Progenitor cell of endocrine pancreas (in vitro differentiated cells): ENCODE measurements around the gene MUC6. TPM values are rescaled to one million over a fixed set of nuclear protein-coding genes. Genes with fewer than 3 reads are reported as not detected.

Experiments used
- DNase-seq: peaks from one replicate; pipeline ENCODE4 v3.0.0; 2021; ENCODE audit warnings: low spot score; ENCODE audit not compliant: unreplicated experiment
- H3K27ac Mint-ChIP-seq: 2 replicates; pipeline ENCODE4 v1.8.0; 2021; ENCODE audit warnings: mild to moderate bottlenecking, moderate library complexity, mixed read lengths
- H3K27me3 Mint-ChIP-seq: 2 replicates; pipeline ENCODE4 v1.8.0; 2021; ENCODE audit warnings: mixed read lengths
- H3K36me3 Mint-ChIP-seq: 2 replicates; pipeline ENCODE4 v1.8.0; 2022; ENCODE audit warnings: mixed read lengths; ENCODE audit not compliant: insufficient read depth
- H3K4me1 Mint-ChIP-seq: 2 replicates; pipeline ENCODE4 v1.8.0; 2021; ENCODE audit warnings: low read depth, mixed read lengths
- H3K4me3 Mint-ChIP-seq: 2 replicates; pipeline ENCODE4 v1.8.0; 2021; ENCODE audit warnings: low read depth, mild to moderate bottlenecking, moderate library complexity, mixed read lengths
- H3K9me3 Mint-ChIP-seq: 2 replicates; pipeline ENCODE4 v1.8.0; 2021; ENCODE audit warnings: low read depth, mixed read lengths
- CTCF ChIP-seq: fragments of 200-600 bp; sonication (generic); IDR thresholded peaks from one replicate; pipeline ENCODE4 v1.5.0; 2021; ENCODE audit warnings: antibody characterized with exemption, mild to moderate bottlenecking; ENCODE audit not compliant: unreplicated experiment
- total RNA-seq: library from RNA; stranded (reverse); gene quantifications from 2 replicates; pipeline ENCODE4 v1.2.1, GENCODE V29; 2021

Gene MUC6
- total RNA-seq, 1 donor from 2014 or later = 1.6 TPM

GRCh38 chr11:997907-998306 lies 38.6 kb downstream of the MUC6 start:
- TF ChIP-seq CTCF = no peak
- Mint-ChIP-seq H3K27me3 (no peaks in the 10 kb centered on the region), H3K4me3 (no peak overlapping the region), H3K27ac (no peak overlapping the region), H3K4me1 (peaks cover 2% of the 10 kb centered on the region), H3K9me3 (no peaks in the 10 kb centered on the region), H3K36me3 (peaks cover 7% of the 10 kb centered on the region)
- no peak for DNase-seq

GRCh38 chr11:996681-997080 lies 39.8 kb downstream of the MUC6 start:
- Mint-ChIP-seq H3K36me3 (peaks cover 8% of the 10 kb centered on the region), H3K27ac (peak overlapping the region; percentile 79), H3K4me3 (no peak overlapping the region), H3K9me3 (no peaks in the 10 kb centered on the region), H3K4me1 (peaks cover 2% of the 10 kb centered on the region), H3K27me3 (no peaks in the 10 kb centered on the region)
- no peak for TF ChIP-seq CTCF
- no peak for DNase-seq

- H3K9me3 Mint-ChIP-seq = no peaks in the 10 kb centered on the region
- peaks cover 2% of the 10 kb centered on the region for H3K4me1 Mint-ChIP-seq
- no peak overlapping the region for H3K4me3 Mint-ChIP-seq
- H3K27ac Mint-ChIP-seq = peak overlapping the region; percentile 88
- no peak for DNase-seq
- no peak for TF ChIP-seq CTCF
- no peaks in the 10 kb centered on the region for H3K27me3 Mint-ChIP-seq
- peaks cover 7% of the 10 kb centered on the region for H3K36me3 Mint-ChIP-seq
Observed at GRCh38 chr11:995752-996420, 40.6 kb downstream of the MUC6 start.

- no peaks in the 10 kb centered on the region for H3K27me3 Mint-ChIP-seq
- peaks cover 2% of the 10 kb centered on the region for H3K4me1 Mint-ChIP-seq
- TF ChIP-seq CTCF = no peak
- H3K4me3 Mint-ChIP-seq = no peak overlapping the region
- no peak for DNase-seq
- H3K36me3 Mint-ChIP-seq = peaks cover 7% of the 10 kb centered on the region
- H3K9me3 Mint-ChIP-seq = no peaks in the 10 kb centered on the region
- peak overlapping the region; percentile 17 for H3K27ac Mint-ChIP-seq
Observed at GRCh38 chr11:995044-995751, 41.3 kb downstream of the MUC6 start.

- Mint-ChIP-seq H3K36me3 (peaks cover 8% of the 10 kb centered on the region), H3K27me3 (no peaks in the 10 kb centered on the region), H3K9me3 (no peaks in the 10 kb centered on the region), H3K4me3 (no peak overlapping the region), H3K4me1 (peaks cover 2% of the 10 kb centered on the region), H3K27ac (no peak overlapping the region)
- no peak for DNase-seq
- TF ChIP-seq CTCF = no peak
Observed at GRCh38 chr11:993632-994167, 42.8 kb downstream of the MUC6 start.
